Measurements from ENCODE around the gene MAST1.
"Not testable (repeated sequence)": the region's sequence is repeated elsewhere in the genome, so short reads cannot be mapped to it uniquely, and the experiment has no call there.

The MAST1 gene

GRCh38 chr19:12841094-12841493 lies 2.8 kb downstream of the MAST1 start:
- DNase-seq = no peak

GRCh38 chr19:12842511-12842910 lies 4.2 kb downstream of the MAST1 start:
- DNase-seq = no peak

GRCh38 chr19:12843328-12843727 lies 5.0 kb downstream of the MAST1 start:
- no peak for DNase-seq

GRCh38 chr19:12843999-12844732 lies 5.9 kb downstream of the MAST1 start:
- no peak for DNase-seq

- DNase-seq = not testable (repeated sequence)
These were observed 8.3 kb downstream of the MAST1 start for GRCh38 chr19:12846613-12847012.

GRCh38 chr19:12847159-12848139 lies 9.1 kb downstream of the MAST1 start:
- DNase-seq = peak; percentile 87

- DNase-seq = no peak
These were observed 18.3 kb downstream of the MAST1 start for GRCh38 chr19:12856653-12857052.

GRCh38 chr19:12858041-12858928 lies 20.0 kb downstream of the MAST1 start:
- no peak for DNase-seq

- no peak for DNase-seq
These were observed 21.2 kb downstream of the MAST1 start for GRCh38 chr19:12859546-12859945.

GRCh38 chr19:12864143-12864542 lies 25.8 kb downstream of the MAST1 start:
- DNase-seq = no peak

- no peak for DNase-seq
These were observed 26.7 kb downstream of the MAST1 start for GRCh38 chr19:12864721-12865715.

GRCh38 chr19:12865746-12866415 lies 27.6 kb downstream of the MAST1 start:
- DNase-seq = no peak

GRCh38 chr19:12866416-12867119 lies 28.3 kb downstream of the MAST1 start:
- DNase-seq = no peak

- peak; percentile 73 for DNase-seq
These were observed 29.1 kb downstream of the MAST1 start for GRCh38 chr19:12867120-12868099.

- DNase-seq = no peak
These were observed 30.3 kb downstream of the MAST1 start for GRCh38 chr19:12868540-12869112.

GRCh38 chr19:12871681-12872080 lies 33.4 kb downstream of the MAST1 start:
- no peak for DNase-seq

- no peak for DNase-seq
These were observed 33.9 kb downstream of the MAST1 start for GRCh38 chr19:12872255-12872654.

Measured in activated T-cell treated with anti-CD3 and anti-CD28 coated beads, Interleukin-2, amount 50 U/mL, for 1 hour (primary cell).